Vagina (tissue), 2 donors: ENCODE measurements around the gene PODXL2.

Experiments used
- CTCF ChIP-seq, 3 experiments: fragments of 450-650 bp in 2 of 3; fragments of 200-600 bp in 1 of 3; sonication (generic) in 1 of 3; IDR thresholded peaks; one replicate each; pipeline ENCODE4 v1.5.1; 2017 to 2019; ENCODE audit warnings: antibody characterized with exemption in 3 of 3, mild to moderate bottlenecking in 2 of 3, moderate library complexity in 2 of 3
- POLR2A ChIP-seq, 2 donors: fragments of 450-650 bp; IDR thresholded peaks; one replicate each; pipeline ENCODE4 v1.6.1; 2017; ENCODE audit warnings: antibody characterized with exemption in 2 of 2, mild to moderate bottlenecking in 2 of 2, moderate library complexity in 2 of 2

GRCh38 chr3:127678315-127678599 lies 49.3 kb downstream of the PODXL2 start:
- TF ChIP-seq CTCF (IDR thresholded peaks at IDR 0.05) (no peak), POLR2A (IDR thresholded peaks at IDR 0.05) (no peak)
